HG03565 (cell line): ENCODE measurements around the gene C9orf78.

Source experiments
- ATAC-seq: cut with Tn5 transposase; IDR thresholded peaks from one replicate; pipeline ENCODE4 v1.9.1; 2021; ENCODE audit warnings: mild to moderate bottlenecking, moderate library complexity; ENCODE audit not compliant: unreplicated experiment

C9orf78 gene

GRCh38 chr9:129777769-129778130 lies 57.3 kb downstream of the C9orf78 start:
- ATAC-seq, result no peak
